Transverse colon (tissue), 3 donors: Measurements from ENCODE around the gene AAMP.

Experiments used
- POLR2A ChIP-seq: fragments of 450-650 bp; IDR thresholded peaks from one replicate; pipeline ENCODE4 v1.6.1; 2016; ENCODE audit warnings: antibody characterized with exemption, mild to moderate bottlenecking, moderate library complexity
- TF ChIP-seq, protein P1 (sequence below), 5 experiments: fragments of 200-600 bp in 3 of 5; fragments of 450-650 bp in 2 of 5; sonication (generic) in 3 of 5; IDR thresholded peaks; 1 replicate in 2 of 5; 2 replicates in 3 of 5; pipeline ENCODE4 v1.5.1; 2016 to 2017; ENCODE audit warnings: antibody characterized with exemption in 5 of 5, inconsistent platforms in 3 of 5, mild to moderate bottlenecking in 2 of 5, moderate library complexity in 1 of 5

DNA sequence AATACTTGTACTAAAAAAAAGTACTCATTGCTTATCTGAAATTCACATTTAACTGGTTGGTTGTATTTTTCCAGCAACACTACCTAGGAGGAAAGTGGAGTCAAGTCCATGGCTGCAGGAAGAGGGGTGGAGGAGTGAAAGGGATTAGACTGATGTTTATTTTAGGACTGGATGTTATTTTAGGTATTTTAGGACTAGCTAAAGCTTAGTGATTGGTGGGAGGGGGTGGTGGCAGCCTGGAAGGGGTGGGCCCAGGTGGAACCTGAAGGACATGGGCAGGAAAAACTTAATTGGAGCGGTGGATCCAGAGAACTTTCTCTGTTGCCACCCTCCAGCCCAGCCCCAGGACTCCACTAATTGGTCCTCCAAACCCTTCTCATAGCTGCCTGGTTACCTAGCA lies 26.3 kb upstream of the AAMP start:
- TF ChIP-seq POLR2A = no peak
- TF ChIP-seq, protein P1, sequence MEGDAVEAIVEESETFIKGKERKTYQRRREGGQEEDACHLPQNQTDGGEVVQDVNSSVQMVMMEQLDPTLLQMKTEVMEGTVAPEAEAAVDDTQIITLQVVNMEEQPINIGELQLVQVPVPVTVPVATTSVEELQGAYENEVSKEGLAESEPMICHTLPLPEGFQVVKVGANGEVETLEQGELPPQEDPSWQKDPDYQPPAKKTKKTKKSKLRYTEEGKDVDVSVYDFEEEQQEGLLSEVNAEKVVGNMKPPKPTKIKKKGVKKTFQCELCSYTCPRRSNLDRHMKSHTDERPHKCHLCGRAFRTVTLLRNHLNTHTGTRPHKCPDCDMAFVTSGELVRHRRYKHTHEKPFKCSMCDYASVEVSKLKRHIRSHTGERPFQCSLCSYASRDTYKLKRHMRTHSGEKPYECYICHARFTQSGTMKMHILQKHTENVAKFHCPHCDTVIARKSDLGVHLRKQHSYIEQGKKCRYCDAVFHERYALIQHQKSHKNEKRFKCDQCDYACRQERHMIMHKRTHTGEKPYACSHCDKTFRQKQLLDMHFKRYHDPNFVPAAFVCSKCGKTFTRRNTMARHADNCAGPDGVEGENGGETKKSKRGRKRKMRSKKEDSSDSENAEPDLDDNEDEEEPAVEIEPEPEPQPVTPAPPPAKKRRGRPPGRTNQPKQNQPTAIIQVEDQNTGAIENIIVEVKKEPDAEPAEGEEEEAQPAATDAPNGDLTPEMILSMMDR (IDR thresholded peaks at IDR 0.05) = no peak
